ENCODE data around the gene CLCNKB. TPM values are rescaled to one million over a fixed set of nuclear protein-coding genes. Genes with fewer than 3 reads are reported as not detected.
A peak's percentile ranks its signal among the peaks of the same experiment; 100 is the strongest.
"Not testable (repeated sequence)": the region's sequence is repeated elsewhere in the genome, so short reads cannot be mapped to it uniquely, and the experiment has no call there.

CLCNKB gene
- total RNA-seq, 2 experiments from 2014 or later, result not detected

GRCh38 chr1:16026723-16027484, 16.7 kb upstream of the CLCNKB start:
- Histone ChIP-seq H3K27me3 (ENCODE audit: control insufficient read depth in 1 of 2, insufficient read depth in 2 of 2, low read length in 2 of 2) (peaks cover 14 to 19% of the 10 kb centered on the region in 2 experiments), H3K27ac (ENCODE audit: low read depth in 1 of 2, low read length in 2 of 2) (no peak overlapping the region), H3K36me3 (ENCODE audit: insufficient read depth, low read length) (no peaks in the 10 kb centered on the region), H3K4me3 (ENCODE audit: low read length) (peak overlapping the region; percentile 17), H3K9me3 (ENCODE audit: control insufficient read depth in 1 of 2, insufficient read depth in 1 of 2, low read length in 2 of 2) (peaks cover 0 to 9% of the 10 kb centered on the region in 2 experiments), H3K4me1 (ENCODE audit: insufficient read depth, low read length) (peaks cover 11% of the 10 kb centered on the region)
- Mint-ChIP-seq H3K36me3 (ENCODE audit: low read depth) (no peaks in the 10 kb centered on the region), H3K27ac (no peak overlapping the region), H3K9me3 (no peaks in the 10 kb centered on the region), H3K4me1 (ENCODE audit: low read depth) (no peaks in the 10 kb centered on the region), H3K4me3 (no peak overlapping the region), H3K27me3 (peaks cover 35% of the 10 kb centered on the region)
- intact Hi-C loops (cut with DNase I, micrococcal nuclease), result no loop called here
- ChIA-PET CTCF (no interaction called here), POLR2A (no interaction called here)
- DNase-seq, result peak in 12 of 14 experiments; percentile 12 to 63 (median 36)
- no peak for TF ChIP-seq CTCF (IDR thresholded peaks at IDR 0.05)
- ATAC-seq (ENCODE audit: poor library complexity), result peak; percentile 85

- CTCF ChIA-PET, result no interaction called here
- peaks cover 11% of the 10 kb centered on the region for H3K4me1 ChIP-seq (ENCODE audit: insufficient read depth, low read length)
- no peaks in the 10 kb centered on the region for H3K36me3 ChIP-seq (ENCODE audit: insufficient read depth, low read length)
- intact Hi-C loops (cut with DNase I, micrococcal nuclease), result no loop called here
- Mint-ChIP-seq H3K4me3 (peak overlapping the region; percentile 58), H3K4me1 (ENCODE audit: low read depth) (no peaks in the 10 kb centered on the region), H3K27me3 (peaks cover 39% of the 10 kb centered on the region), H3K36me3 (ENCODE audit: low read depth) (no peaks in the 10 kb centered on the region), H3K9me3 (no peaks in the 10 kb centered on the region), H3K27ac (no peak overlapping the region)
- DNase-seq, result no peak
- H3K27ac ChIP-seq (ENCODE audit: low read depth in 1 of 2, low read length in 2 of 2), result no peak overlapping the region
- H3K4me3 ChIP-seq (ENCODE audit: low read length), result no peak overlapping the region
- POLR2A ChIA-PET, result no interaction called here
- ATAC-seq (ENCODE audit: poor library complexity), result no peak
- H3K27me3 ChIP-seq (ENCODE audit: control insufficient read depth in 1 of 2, insufficient read depth in 2 of 2, low read length in 2 of 2), result peaks cover 14 to 19% of the 10 kb centered on the region in 2 experiments
- H3K9me3 ChIP-seq (ENCODE audit: control insufficient read depth in 1 of 2, insufficient read depth in 1 of 2, low read length in 2 of 2), result peaks cover 0 to 9% of the 10 kb centered on the region in 2 experiments
- no peak for TF ChIP-seq CTCF (IDR thresholded peaks at IDR 0.05)
Measured at GRCh38 chr1:16028237-16029002, 15.2 kb upstream of the CLCNKB start.

GRCh38 chr1:16029003-16029268, 14.6 kb upstream of the CLCNKB start:
- H3K4me3 ChIP-seq (ENCODE audit: low read length); H3K4me3 Mint-ChIP-seq; POLR2A ChIA-PET; H3K36me3 Mint-ChIP-seq (ENCODE audit: low read depth); intact Hi-C loops (cut with DNase I, micrococcal nuclease); H3K27ac Mint-ChIP-seq; H3K27ac ChIP-seq (ENCODE audit: low read depth in 1 of 2, low read length in 2 of 2); DNase-seq; H3K9me3 Mint-ChIP-seq; H3K4me1 Mint-ChIP-seq (ENCODE audit: low read depth); H3K36me3 ChIP-seq (ENCODE audit: insufficient read depth, low read length); H3K9me3 ChIP-seq (ENCODE audit: control insufficient read depth in 1 of 2, insufficient read depth in 1 of 2, low read length in 2 of 2); ATAC-seq (ENCODE audit: poor library complexity): not testable (repeated sequence)
- Histone ChIP-seq H3K4me1 (ENCODE audit: insufficient read depth, low read length) (peaks cover 11% of the 10 kb centered on the region), H3K27me3 (ENCODE audit: control insufficient read depth in 1 of 2, insufficient read depth in 2 of 2, low read length in 2 of 2) (peaks cover 14 to 19% of the 10 kb centered on the region in 2 experiments)
- H3K27me3 Mint-ChIP-seq, result peaks cover 38% of the 10 kb centered on the region
- CTCF ChIA-PET, result interaction anchor here (0.6 kb wide), 1 partner anchor 195 kb away, joined by 6 read pairs; no protein-coding TSS in a partner anchor

All from CD4-positive, alpha-beta T cell (primary cell).